SK-N-SH treated with all-trans-retinoic acid at 6 μM for 48 hours (cell line): ENCODE results near the gene DCPS.

ENCODE experiments used
- CSDC2 ChIP-seq: fragments of 250-450 bp; sonication (Bioruptor Pico); IDR thresholded peaks from 2 replicates; pipeline ENCODE4 v1.5.0; 2020; ENCODE audit warnings: mild to moderate bottlenecking, moderate library complexity
- ESRRG ChIP-seq: fragments of 250-450 bp; sonication (Bioruptor Pico); IDR thresholded peaks from 2 replicates; pipeline ENCODE4 v1.6.1; 2021; ENCODE audit warnings: mild to moderate bottlenecking
- OSR1 ChIP-seq: fragments of 250-450 bp; sonication (Bioruptor Pico); IDR thresholded peaks from 2 replicates; pipeline ENCODE4 v1.8.0; 2022; ENCODE audit warnings: moderate library complexity, mild to moderate bottlenecking, inconsistent platforms
- TF ChIP-seq, protein P1 (sequence below): fragments of 250-450 bp; sonication (Bioruptor Pico); IDR thresholded peaks from 2 replicates; pipeline ENCODE4 v1.8.0; 2020; ENCODE audit warnings: mild to moderate bottlenecking, moderate library complexity, borderline replicate concordance

DNA sequence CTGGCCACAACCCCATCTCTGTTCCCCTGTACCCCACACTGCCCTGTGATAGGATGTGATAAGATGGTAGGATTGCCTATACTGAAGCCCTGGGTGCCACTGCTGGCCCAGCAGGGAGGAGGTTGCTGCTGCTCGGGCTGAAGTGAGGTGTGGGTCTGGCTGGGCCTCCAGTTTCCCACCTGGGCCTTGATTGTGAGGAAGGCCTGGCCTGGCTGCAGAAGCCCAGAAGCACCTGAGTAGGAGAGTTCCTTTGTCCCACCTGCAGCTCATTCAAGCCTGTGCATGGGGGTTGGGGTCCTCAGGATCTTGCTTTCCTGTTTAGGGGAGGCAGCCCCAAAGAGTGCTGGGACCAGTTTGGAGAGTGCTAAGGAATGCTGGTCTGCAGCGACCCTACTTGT is 54.9 kb downstream of the DCPS start:
- TF ChIP-seq OSR1 (CRISPR knock-in tag) (no peak), ESRRG (CRISPR knock-in tag) (no peak), CSDC2 (no peak)
- TF ChIP-seq, protein P1, sequence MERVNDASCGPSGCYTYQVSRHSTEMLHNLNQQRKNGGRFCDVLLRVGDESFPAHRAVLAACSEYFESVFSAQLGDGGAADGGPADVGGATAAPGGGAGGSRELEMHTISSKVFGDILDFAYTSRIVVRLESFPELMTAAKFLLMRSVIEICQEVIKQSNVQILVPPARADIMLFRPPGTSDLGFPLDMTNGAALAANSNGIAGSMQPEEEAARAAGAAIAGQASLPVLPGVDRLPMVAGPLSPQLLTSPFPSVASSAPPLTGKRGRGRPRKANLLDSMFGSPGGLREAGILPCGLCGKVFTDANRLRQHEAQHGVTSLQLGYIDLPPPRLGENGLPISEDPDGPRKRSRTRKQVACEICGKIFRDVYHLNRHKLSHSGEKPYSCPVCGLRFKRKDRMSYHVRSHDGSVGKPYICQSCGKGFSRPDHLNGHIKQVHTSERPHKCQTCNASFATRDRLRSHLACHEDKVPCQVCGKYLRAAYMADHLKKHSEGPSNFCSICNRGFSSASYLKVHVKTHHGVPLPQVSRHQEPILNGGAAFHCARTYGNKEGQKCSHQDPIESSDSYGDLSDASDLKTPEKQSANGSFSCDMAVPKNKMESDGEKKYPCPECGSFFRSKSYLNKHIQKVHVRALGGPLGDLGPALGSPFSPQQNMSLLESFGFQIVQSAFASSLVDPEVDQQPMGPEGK (CRISPR knock-in tag), result no peak
